ENCODE results near the gene HSPA2. TPM values are rescaled to one million over a fixed set of nuclear protein-coding genes. Genes with fewer than 3 reads are reported as not detected.

Gene HSPA2
- total RNA-seq = 4.7 and 6.7 TPM in 2 replicates
- 14.7 TPM for polyA plus RNA-seq (2012)

DNA sequence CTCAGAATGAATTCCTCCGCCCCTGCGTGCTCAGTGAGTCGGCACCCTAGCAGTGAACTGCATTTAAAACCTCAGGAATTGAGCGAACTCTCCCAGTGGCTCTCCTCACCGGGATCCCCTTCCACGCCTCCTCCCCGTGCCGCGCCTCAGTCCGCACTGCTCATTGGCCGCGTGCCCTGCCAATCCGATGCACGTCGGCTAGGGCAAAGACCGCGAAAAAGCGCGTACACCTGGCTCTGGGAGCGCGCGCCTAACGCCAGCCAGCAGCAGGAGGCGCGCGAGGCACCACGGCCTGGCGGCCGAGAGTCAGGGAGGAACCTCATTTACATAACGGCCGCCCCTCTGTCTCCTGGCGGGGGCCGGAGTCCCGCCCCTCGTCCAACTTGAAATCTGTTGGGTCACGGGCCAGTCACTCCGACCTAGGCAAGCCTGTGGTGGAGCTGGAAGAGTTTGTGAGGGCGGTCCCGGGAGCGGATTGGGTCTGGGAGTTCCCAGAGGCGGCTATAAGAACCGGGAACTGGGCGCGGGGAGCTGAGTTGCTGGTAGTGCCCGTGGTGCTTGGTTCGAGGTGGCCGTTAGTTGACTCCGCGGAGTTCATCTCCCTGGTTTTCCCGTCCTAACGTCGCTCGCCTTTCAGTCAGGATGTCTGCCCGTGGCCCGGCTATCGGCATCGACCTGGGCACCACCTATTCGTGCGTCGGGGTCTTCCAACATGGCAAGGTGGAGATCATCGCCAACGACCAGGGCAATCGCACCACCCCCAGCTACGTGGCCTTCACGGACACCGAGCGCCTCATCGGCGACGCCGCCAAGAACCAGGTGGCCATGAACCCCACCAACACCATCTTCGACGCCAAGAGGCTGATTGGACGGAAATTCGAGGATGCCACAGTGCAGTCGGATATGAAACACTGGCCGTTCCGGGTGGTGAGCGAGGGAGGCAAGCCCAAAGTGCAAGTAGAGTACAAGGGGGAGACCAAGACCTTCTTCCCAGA is at the start of gene HSPA2:
Gene HSPA2 (plus strand): TSS at position 534 of the 995 bp plus-strand sequence. CDS start 109 bp downstream, at position 643.
- peak; percentile 99 for DNase-seq (ENCODE audit: low read depth)

DNA sequence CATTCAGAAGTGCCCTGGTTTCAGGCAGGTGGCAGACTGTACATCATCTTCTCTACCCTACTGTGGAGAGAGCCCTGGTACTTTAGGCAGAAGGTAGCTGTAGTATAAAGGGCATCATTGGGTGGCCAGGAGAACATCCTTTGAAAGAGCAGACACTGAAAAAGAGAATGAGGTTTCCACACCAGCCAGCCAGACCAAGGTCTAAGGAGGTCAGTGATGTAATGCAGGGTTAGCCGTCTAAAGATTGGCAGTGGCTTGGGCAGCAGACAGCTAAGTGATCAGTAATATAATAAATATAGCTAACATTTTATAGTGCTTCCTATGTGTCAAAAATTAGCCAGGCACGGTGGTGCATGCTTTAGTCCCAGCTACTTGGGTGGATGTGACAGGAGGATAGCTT is 48.9 kb upstream of the HSPA2 start:
- no peak for DNase-seq (ENCODE audit: low read depth)

DNA sequence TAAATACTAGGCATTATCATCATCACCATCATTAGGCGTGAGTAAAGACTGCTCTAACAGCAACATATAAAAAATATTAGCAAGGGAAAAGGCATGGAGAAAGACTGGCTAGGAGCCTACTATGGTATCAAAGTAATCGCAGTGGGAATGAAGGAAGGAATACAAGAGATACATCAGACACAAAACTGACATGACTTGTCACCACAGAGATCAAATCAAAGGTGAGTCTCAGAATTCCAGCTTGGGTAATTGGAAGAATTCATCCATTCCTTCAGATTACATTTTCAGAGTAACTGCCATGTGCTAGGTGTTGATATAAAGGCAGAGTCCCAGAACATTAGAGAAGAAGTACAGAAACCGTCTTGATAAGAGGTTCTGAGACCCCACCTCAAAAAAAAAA is 47.1 kb upstream of the HSPA2 start:
- no peak for DNase-seq (ENCODE audit: low read depth)

DNA sequence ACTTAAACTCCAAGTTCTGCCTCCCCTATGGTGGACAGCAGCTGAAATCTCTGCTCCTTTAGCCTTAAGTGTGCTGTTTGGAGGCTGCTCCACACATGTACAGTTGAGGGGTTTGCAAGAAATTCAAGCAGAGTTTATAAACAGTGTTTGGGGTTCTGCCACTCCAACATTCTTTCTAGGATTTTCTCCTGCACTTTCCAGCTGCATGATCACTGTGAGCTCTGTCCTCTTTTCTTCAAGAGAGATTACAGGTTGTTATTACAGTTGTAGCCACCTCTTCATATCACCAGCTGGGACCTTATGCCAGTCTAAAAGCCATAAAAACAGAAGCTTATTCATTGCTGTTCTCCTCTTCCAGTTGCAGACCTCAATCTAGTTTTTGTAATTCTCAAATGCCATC is 45.3 kb upstream of the HSPA2 start:
- DNase-seq (ENCODE audit: low read depth) = no peak

DNA sequence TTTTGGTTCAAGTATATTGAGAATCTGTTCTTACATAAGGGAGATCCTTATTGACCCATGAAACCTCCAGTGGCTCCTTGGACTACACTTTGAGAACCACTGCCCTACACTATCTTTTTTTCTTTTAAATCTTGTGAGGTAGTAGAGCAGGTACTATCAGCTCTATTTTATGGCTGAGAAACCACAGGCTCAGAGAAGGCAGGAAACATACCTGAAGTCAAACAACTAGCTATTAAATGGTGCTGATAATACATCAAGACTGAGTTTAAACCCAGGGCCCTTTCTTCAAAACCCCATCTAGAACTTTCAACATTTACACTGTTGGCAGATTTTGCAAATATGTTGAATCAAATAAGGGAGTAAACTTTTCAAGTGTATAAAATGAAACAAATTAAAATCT is 43.8 kb upstream of the HSPA2 start:
- no peak for DNase-seq (ENCODE audit: low read depth)

DNA sequence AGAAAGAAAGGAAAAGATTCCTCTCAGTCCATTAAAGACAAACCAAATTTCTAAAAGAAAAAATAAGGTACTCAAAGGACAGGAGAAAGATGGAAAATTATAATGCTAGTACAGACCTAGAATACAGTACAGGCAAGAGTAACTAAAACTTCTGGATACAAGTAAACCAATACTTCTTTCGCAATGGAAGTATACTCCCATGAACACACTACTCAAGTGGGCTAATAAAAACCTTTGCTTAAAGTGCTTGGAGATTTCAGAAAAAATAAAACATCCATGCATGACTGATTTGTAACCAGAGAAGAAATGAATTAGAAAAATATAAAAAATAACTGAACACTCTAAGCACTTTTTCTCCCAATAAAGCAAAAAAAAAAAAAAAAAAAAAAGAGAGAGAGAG is 40.5 kb upstream of the HSPA2 start:
- no peak for DNase-seq (ENCODE audit: low read depth)

DNA sequence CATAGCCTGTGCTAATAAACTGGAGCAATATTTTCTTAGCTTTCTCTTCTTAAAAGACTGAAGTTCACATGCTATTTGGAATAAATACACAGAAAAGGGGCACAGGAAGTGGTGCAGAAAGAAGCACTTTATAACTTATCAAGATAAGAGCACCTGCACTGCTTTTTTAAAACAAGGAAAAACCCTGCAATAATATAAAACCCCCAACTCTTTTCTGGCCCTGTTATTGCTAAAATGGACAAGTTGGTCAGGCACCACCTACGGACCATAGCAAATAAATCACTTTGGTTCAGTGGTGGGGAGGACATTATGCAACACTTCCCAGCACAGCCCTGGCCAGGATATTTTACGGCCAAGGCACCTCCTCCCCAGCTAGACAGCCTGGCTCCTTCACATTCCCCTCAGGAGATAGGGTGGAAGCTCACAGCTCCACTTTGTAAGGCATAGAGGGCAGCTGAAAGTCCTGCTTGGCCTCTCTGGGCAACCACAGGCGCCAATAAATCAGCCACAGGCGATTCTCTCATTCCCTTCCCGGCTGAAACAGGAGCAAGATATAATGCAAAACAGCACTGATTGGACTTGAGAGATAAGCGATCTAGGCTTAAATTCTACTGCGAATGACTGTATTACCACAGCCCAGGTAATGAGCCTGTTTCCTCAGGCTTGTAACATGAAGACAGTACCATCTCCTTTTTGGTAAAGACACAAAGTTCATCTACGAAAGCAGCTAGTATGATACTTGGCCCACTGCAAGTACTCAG is 39.0 kb upstream of the HSPA2 start:
- DNase-seq (ENCODE audit: low read depth) = peak; percentile 69

DNA sequence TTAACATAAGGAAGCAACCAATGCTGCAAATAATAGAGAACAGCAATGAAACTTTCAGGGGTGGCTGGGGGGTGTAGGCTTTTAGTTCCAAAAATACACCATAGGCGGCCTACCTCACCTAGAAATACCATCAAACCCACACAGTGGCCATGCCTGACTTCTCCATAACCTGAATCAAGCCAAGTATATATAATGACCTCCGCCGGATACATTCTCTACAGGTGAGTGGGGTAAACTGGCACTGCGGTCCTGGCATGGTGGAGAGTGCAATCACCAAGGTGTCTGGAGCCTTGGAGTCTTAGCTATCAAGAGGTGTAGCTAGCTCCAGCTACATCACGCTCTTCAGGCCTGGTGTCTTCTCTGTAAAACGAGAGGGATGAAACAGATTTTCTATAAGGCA is 38.1 kb upstream of the HSPA2 start:
- DNase-seq (ENCODE audit: low read depth) = no peak

DNA sequence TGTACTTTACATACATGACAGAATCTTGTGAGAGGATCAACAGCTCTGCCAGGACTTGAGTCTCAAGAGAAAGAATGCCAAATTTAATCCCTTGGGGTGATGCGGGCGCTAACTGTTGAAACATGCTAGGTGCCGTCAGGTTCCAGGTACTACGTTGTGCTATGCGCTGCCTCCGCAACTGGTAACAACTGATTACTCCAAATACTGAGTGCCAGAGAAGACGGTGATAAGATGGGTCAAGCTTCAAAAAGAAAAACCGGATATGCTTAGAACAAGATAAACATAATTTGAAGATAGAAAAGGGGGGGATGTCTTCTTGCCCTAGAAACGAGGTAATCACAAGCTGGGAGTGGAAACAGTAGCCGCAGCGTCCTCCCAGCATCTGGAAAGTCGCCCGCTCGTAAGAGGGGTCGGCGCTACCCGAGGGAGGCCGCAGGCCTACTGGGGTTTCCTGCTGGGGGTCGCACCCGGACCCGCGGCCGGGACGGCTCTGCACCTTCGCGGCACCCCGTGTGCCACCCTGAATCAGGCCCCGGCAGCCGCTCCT is 37.6 kb upstream of the HSPA2 start:
- no peak for DNase-seq (ENCODE audit: low read depth)

DNA sequence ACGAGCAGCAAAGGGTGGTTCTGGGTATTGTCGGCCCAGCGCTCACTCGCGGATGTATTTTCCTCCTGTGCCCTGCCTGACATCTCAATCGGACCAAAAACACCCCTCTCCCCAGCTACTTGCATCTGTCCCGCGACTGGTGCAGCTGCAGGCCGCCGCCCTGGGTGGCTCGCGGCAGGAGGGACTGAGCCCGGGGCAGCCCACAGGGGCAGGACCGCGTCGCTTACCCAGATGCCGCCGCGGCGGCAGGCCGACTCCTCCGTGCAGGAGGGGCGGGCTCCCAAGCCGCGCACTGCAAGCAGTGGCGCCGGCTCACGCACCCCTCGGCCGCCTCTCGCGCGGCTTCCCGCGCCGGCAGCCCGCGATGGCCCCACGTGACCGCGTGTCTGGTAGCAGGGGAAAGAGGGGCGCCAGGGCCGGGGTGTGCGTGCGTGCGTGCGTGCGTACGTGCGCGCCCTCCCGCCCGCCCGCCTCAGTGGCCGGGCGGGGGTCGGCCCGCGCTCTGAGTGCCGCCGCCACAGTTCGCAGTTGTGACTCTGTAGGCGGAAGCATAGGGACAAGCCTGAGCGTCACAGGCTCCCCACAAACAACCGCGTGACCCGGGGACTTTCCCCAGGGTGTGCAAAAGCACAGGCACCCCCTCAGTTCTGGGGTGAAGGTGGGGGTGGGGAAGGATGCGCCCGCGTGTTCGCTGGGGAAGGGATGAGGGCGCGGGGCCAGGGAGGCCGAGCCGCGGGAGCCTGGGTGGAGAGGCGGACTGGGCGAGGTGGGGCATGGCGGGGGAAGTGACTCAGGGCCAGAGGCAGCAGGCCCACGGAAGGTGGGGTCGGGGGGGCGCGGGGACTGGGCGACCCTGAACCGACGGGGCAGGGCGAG is 36.9 kb upstream of the HSPA2 start, which contains the start of gene ZBTB25:
Gene ZBTB25 (minus strand): TSS at position 405 of the 876 bp plus-strand sequence. CDS start 13,305 bp downstream, outside the sequence.
- peak; percentile 94 for DNase-seq (ENCODE audit: low read depth)

DNA sequence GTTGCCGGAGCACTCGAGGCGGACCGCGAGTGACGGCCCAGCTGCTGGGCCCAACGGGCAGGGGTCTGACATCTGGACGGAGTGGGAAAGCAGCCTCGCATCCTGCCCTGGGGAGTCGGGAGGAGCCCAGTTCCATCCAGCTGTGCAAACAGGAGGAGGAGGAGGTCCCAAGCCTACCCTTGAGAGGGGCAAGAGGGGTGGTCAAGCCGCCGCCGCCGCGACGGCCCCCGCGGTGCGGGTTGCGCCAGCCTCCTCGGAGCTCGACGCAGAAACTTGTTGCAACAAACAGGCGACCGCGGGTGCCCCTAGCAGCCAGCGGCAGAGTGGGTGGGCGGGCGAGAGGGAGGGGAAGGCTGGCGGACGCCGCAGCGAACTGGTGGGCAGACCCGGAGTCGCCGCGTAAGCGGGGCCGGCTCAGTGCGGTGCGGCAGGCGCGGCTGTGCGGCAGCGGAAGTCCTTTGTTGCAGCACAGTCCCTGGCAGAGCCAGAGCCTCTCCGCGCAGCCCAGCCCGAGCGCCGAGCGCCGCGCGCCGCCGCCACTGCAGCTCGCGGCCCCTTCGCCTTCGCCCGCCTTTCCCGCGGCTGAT is 36.1 kb upstream of the HSPA2 start, which contains the start of gene ZBTB1:
Gene ZBTB1 (plus strand): TSS at position 461 of the 587 bp plus-strand sequence. CDS start 16,735 bp downstream, outside the sequence.
- DNase-seq (ENCODE audit: low read depth) = peak; percentile 82

DNA sequence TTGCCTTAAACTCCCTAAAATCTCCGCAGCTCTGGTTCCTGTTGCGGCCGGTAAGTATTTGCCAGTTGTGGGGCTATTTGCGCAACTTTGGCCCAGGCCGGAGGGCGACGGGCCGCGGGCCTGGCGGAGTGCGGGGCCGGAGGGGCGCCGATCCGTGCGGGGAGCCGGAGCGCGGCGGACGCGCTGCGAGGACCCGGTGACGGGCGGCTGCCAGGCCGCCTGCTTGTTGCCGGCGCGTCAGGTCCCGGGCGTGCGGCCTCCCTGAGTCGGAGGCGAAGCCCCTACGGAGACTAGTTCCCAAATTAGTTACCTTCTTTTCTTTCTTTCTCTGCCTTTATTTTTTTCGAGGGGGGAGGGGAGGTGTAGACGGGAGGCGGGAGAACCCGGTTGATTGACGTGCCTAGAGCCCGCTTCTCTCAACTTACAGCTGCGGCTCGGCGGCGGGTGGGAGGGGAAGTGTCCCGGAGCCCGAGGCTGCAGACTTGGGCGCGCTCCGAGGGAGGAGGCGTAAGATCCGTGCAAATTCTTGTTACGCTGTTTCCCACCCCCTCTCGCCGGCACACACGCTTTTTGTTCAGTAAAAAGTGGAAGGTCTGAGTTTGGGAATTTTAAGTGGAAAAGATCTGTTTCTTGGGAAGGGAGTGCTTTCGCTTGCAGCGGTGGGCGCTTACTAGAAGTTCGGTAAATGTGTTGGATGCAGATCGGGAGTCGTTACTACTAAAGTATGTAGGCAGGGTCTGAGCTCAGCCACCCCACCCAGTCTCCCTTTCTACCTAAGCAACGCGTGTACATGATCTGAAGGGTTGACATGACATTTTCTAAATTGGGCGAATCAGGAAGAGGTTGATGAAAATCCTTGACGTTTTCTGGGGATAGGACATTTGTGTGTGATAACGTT is 35.4 kb upstream of the HSPA2 start:
- DNase-seq (ENCODE audit: low read depth) = peak; percentile 91

DNA sequence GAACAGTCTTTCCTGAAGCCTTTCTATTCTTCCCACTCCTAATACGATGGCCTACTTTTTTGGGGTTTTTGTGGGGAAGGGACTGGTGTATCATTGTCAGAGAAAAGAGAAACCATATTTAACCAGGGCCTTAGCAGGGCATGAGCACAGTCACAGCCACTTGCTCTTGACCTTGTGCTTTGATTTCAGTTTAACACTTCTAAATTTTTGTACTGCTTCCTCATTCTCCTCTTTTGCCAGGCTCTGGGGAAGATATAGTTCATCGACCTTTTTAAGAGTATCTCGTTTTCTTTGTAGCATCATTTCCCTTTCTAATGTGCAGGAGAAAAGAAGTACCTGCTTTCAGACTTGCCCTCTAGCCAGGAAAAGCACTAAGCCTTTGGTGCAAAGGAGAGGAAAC is 33.8 kb upstream of the HSPA2 start:
- DNase-seq (ENCODE audit: low read depth) = no peak

DNA sequence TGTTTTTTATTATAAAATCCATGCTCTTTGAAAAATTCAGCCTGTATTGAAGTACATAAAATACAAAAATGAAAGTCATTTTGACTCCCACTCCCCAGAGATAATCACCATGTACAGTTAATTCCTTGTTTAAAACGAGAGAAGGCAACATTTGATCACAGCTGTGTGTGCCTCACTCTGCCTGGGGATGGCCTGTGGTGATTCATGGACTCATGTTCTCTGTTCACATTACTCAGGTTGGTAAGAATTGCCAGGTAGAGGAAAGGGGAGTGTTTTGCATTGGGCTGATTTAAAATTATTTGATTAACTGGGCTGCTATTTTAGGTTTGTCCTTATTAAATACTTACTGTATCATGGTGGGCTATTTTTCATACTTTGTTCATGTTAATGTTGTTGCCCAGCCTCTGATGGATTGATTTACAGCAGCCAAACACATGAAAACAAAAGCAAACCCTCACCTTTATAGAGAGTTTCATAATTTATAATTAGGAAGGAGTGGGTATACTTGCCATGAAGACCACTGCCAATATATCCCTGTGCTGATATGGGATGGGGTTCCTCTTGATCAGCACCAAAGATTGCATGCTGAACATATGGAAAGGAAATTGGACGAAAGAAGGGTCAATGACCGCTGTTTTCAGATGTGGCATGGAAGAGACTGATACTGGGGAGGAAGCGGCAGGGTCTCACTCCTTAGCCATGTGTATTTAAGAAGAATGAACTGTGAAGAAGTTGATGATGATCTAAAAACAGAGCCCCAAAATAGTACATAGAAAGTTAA is 33.0 kb upstream of the HSPA2 start:
- peak; percentile 30 for DNase-seq (ENCODE audit: low read depth)

DNA sequence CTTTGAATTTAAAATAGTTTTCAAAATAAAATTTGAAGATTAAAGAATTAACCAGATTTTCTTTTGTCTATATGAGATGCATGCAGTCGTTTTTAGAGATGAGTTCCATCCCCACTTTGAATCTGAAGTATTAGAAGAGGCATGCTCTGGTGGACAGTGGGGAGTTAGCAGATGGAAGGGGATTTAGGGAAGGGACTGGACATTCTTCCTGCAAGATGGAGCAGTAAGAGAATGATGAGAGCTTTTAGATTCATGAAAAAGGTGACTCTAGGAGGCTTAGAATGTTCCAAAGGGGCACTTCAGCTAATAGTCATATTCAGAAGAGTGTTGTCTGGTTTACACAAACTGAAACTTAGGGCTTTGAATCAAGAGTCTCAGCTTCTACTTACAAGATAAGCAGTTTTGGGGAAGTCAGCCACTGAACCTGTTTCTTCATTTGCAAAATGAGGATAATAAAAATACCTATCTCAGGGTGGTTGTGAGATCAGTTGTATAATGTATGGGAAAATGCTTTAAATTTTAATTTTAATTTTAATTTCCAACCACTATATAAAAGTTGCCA is 32.2 kb upstream of the HSPA2 start:
- DNase-seq (ENCODE audit: low read depth) = no peak

DNA sequence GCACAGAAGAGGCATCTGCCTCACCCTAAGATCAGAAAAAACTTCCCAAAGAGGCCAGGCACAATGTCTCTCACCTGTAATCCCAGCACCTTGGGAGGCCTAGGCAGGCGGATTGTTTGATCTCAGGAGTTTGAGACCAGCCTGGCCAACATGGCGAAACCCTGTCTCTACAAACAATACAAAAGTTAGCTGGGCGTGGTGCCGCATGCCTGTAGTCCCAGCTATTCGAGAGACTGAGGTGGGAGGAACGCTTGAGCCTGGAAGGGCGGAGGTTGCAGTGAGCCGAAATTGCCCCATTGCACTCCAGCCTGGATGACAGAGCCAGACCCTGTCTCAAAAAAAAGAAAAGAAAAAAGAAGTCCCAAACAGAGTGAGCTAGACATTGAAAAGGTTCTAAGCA is 31.5 kb upstream of the HSPA2 start:
- DNase-seq (ENCODE audit: low read depth) = no peak

DNA sequence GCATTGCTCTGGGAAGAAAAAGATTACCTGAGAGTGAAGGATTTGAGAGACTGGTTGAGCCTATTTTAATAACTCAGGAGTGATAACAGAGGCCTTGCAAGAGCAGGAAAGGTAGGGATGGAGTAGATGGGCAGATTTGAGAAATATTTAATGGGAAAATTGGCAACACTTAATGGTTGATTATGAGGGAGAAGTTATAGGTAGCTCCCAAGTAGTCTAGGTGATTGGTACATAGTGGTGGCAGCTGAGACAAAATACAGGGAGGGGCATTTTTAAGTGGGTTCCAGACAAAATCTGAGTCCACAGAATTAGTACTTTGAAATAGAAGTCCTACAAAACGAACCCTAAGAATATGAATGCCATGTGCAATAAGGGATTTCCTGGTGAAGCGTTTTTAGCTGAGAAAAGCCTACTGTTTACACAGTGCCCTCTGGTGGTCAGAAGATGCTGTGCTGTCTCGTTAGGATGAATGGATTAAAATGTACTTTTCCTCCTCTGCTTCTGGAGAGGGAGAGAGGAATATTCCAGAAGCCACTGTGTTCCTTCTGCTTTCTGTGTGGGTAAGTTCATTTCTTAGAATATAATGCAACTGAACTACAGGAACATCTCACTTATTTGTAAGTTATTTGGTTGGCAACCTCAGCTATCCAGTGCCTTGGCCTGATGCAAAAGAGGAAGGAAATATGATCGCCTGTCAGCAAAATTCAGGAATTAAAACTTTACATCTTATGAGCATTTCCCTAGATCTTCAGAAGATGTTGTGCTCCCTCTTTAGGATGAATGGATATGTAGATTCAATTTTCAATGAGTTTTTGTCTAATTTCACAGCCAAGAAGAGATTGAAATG is 29.5 kb upstream of the HSPA2 start:
- DNase-seq (ENCODE audit: low read depth) = peak; percentile 73
